SK-N-MC (cell line): ENCODE data around the gene FALEC.

Experiments used
- DNase-seq: peaks from one replicate; pipeline ENCODE4 v3.0.0-alpha.2; 2011; ENCODE audit warnings: low read depth, low spot score
- H3K27ac ChIP-seq: fragments of 200-600 bp; sonication (generic); 2 replicates; pipeline ENCODE4 v1.5.1; 2016; ENCODE audit warnings: mixed run types
- H3K36me3 ChIP-seq: fragments of 200-600 bp; sonication (generic); 2 replicates; pipeline ENCODE4 v1.6.1; 2017; ENCODE audit warnings: antibody characterized with exemption, low read length, mixed read lengths; ENCODE audit not compliant: insufficient read depth
- H3K4me3 ChIP-seq: fragments of 200-600 bp; sonication (generic); 2 replicates; pipeline ENCODE4 v1.5.1; 2016
- H3K9ac ChIP-seq: fragments of 200-600 bp; sonication (generic); 2 replicates; pipeline ENCODE4 v1.8.0; 2017; ENCODE audit warnings: mixed run types, mixed read lengths; ENCODE audit not compliant: insufficient read length
- H3K9me3 ChIP-seq: fragments of 200-600 bp; sonication (generic); 2 replicates; pipeline ENCODE4 v1.6.1; 2017; ENCODE audit warnings: low read depth, mild to moderate bottlenecking, antibody characterized with exemption, low read length, moderate library complexity, mixed read lengths
- EZH2 ChIP-seq: fragments of 200-600 bp; sonication (generic); IDR thresholded peaks from one replicate; pipeline ENCODE4 v1.6.1; 2017; ENCODE audit warnings: antibody characterized with exemption
- FOXP2 ChIP-seq: optimal IDR thresholded peaks from 2 replicates; pipeline ENCODE3; 2011; ENCODE audit warnings: mild to moderate bottlenecking, moderate library complexity; ENCODE audit not compliant: insufficient read depth; ENCODE audit errors: extremely low read length, control extremely low read depth
- POLR2AphosphoS5 ChIP-seq: IDR thresholded peaks from 2 replicates; pipeline ENCODE4 v1.6.1; 2012; ENCODE audit warnings: mild to moderate bottlenecking, low read depth, low read length, borderline replicate concordance

Gene FALEC

DNA sequence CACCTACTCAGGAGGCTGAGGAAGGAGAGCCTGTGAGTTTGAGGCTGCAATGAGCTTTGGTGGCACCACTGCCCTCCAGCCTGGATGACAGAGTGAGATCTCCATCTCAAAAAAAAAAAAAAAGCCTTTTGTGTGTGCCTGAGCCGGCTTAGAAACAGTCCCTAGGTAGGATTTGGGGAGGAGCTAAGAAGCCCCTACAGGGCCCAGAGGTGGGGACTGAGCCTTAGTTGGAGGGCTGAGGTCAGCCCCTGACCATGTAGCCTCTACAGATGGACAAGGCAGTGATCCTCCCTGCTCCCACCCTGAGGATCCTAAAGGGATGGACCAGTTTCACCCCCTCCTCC is 36.2 kb downstream of the FALEC start:
- H3K9me3 ChIP-seq = no peaks in the 10 kb centered on the region
- H3K36me3 ChIP-seq = no peaks in the 10 kb centered on the region
- no peak for DNase-seq
- H3K4me3 ChIP-seq = no peak overlapping the region
- no peak overlapping the region for H3K9ac ChIP-seq
- H3K27ac ChIP-seq = no peak overlapping the region
- TF ChIP-seq FOXP2 = no peak

DNA sequence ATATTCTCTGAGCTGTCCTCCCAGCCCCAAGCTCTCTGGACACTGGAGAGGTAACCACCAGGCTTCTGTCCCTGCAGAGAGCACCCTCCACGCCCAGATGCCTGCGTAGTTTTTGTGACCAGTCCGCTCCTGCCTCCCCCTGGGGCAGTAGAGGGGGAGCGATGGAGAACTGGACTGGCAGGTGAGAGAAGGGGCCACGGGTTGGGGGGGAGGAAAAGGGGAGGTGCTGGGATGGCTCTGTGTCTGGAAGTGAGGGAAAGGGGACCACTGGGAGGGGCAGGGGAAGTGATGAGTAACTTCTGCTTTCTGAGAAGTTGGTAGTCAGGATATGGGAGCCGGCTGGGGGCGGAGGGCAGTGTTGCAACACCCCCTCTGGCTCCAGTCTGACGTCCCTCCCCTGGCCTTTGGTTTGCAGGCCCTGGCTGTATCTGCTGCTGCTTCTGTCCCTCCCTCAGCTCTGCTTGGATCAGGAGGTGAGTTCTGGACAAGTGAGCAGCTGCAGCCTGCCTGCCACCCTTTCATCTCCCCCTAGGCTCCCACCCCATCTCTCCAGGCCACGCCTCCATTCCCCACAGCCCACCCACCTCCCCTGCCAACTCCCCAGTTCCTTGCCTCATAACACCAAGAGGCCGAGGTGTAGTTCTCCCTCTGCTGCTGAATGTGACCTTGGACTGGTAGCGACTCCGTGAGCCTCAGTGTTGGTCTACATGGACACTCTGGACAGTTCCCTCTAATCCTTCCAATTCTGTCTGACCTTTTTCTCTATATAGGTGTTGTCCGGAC is 36.8 kb downstream of the FALEC start:
- no peak for TF ChIP-seq EZH2
- no peak for TF ChIP-seq POLR2AphosphoS5
- TF ChIP-seq FOXP2 = no peak
- no peaks in the 10 kb centered on the region for H3K36me3 ChIP-seq
- H3K9ac ChIP-seq = no peak overlapping the region
- DNase-seq = no peak
- H3K9me3 ChIP-seq = no peaks in the 10 kb centered on the region
- no peak overlapping the region for H3K27ac ChIP-seq
- no peak overlapping the region for H3K4me3 ChIP-seq

DNA sequence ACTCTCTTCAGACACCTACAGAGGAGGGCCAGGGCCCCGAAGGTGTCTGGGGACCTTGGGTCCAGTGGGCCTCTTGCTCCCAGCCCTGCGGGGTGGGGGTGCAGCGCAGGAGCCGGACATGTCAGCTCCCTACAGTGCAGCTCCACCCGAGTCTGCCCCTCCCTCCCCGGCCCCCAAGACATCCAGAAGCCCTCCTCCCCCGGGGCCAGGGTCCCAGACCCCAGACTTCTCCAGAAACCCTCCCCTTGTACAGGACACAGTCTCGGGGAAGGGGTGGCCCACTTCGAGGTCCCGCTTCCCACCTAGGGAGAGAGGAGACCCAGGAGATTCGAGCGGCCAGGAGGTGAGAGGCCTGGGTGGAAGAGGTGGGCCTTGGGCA is 37.3 kb downstream of the FALEC start:
- TF ChIP-seq EZH2 (no peak), POLR2AphosphoS5 (no peak), FOXP2 (no peak)
- no peak overlapping the region for H3K9ac ChIP-seq
- H3K4me3 ChIP-seq = no peak overlapping the region
- no peaks in the 10 kb centered on the region for H3K9me3 ChIP-seq
- no peak overlapping the region for H3K27ac ChIP-seq
- H3K36me3 ChIP-seq = no peaks in the 10 kb centered on the region
- DNase-seq = no peak

DNA sequence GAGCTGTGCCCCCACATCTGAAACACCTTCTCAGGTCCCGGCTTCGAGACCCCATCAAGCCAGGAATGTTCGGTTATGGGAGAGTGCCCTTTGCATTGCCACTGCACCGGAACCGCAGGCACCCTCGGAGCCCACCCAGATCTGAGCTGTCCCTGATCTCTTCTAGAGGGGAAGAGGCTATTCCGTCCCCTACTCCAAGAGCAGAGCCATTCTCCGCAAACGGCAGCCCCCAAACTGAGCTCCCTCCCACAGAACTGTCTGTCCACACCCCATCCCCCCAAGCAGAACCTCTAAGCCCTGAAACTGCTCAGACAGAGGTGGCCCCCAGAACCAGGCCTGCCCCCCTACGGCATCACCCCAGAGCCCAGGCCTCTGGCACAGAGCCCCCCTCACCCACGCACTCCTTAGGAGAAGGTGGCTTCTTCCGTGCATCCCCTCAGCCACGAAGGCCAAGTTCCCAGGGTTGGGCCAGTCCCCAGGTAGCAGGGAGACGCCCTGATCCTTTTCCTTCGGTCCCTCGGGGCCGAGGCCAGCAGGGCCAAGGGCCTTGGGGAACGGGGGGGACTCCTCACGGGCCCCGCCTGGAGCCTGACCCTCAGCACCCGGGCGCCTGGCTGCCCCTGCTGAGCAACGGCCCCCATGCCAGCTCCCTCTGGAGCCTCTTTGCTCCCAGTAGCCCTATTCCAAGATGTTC is 38.0 kb downstream of the FALEC start:
- Histone ChIP-seq H3K9ac (no peak overlapping the region), H3K4me3 (no peak overlapping the region), H3K9me3 (no peaks in the 10 kb centered on the region), H3K36me3 (no peaks in the 10 kb centered on the region), H3K27ac (no peak overlapping the region)
- no peak for TF ChIP-seq FOXP2
- no peak for TF ChIP-seq EZH2
- DNase-seq = no peak

DNA sequence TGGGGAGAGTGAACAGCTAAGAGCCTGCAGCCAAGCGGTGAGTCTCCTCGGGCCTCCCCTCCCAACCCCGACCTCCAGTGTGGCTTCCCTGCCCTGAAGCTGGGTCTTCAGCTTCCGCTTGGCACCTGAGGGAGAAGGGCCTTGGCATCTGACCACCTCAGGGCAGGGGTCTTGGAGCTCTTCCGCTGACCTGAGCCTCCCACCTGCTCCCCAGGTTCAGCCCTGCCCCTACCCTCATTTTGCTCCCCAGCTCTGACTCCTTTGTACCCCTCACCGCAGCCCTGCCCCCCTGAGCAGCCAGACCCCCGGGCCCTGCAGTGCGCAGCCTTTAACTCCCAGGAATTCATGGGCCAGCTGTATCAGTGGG is 38.5 kb downstream of the FALEC start:
- no peaks in the 10 kb centered on the region for H3K9me3 ChIP-seq
- TF ChIP-seq POLR2AphosphoS5 (no peak), EZH2 (no peak), FOXP2 (no peak)
- no peak overlapping the region for H3K27ac ChIP-seq
- DNase-seq = no peak
- no peak overlapping the region for H3K4me3 ChIP-seq
- no peak overlapping the region for H3K9ac ChIP-seq
- H3K36me3 ChIP-seq = no peaks in the 10 kb centered on the region

DNA sequence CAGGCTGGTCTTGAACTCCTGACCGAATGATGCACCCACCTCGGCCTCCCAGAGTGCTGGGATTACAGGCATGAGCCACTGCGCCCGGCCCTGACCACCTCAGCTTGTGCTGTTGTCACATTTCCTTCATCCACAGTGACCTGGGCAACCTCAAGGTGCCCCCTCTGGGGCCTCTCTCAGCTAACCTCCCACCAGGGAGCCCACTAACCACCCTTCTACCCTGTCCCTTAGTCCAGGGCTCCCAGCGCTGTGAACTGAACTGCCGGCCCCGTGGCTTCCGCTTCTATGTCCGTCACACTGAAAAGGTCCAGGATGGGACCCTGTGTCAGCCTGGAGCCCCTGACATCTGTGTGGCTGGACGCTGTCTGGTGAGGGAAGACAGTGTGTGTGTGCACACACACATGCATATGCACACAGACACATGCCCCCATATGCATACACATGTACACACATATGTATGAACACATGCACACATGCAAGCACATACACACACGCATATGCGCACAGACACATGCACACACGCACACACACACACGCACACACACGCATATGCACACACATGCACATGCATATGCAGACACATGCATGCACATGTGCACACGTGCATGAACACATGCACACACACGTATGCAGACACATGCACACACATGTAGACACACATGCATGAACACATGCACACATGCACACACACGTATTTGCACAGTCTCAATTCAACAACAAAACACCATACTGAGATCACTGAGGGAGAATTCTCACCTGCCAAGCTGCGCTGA is 39.8 kb downstream of the FALEC start:
- TF ChIP-seq FOXP2 (no peak), EZH2 (no peak), POLR2AphosphoS5 (no peak)
- Histone ChIP-seq H3K4me3 (no peak overlapping the region), H3K9ac (no peak overlapping the region)

DNA sequence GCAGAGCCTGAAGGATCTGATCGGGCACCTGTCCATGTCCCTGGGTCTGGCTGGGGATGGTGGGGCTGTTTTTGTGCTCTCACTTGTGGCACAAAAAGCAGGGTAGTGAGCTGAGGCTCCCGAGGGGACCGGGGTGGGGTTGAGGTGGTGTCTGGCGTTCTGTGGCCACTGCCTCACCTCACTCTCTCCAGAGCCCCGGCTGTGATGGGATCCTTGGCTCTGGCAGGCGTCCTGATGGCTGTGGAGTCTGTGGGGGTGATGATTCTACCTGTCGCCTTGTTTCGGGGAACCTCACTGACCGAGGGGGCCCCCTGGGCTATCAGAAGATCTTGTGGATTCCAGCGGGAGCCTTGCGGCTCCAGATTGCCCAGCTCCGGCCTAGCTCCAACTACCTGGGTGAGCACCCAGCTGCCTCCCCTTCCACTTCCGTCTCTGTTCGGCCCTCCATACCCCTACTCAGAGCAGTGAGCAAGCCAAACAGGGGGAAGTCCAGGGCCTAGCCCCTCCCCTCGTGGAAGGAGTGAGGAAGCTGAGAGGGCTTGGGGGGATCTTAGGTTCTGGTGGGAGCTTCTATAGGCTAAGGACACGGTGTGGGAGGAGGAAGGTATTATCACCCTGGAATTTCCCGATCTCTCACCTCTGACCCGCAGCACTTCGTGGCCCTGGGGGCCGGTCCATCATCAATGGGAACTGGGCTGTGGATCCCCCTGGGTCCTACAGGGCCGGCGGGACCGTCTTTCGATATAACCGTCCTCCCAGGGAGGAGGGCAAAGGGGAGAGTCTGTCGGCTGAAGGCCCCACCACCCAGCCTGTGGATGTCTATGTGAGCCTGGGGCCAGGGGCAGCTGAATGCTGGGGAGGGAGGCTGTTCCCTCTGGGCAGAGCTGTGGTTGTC is 40.7 kb downstream of the FALEC start:
- no peak for DNase-seq
- H3K9ac ChIP-seq = no peak overlapping the region
- no peaks in the 10 kb centered on the region for H3K36me3 ChIP-seq
- H3K27ac ChIP-seq = no peak overlapping the region
- no peak for TF ChIP-seq POLR2AphosphoS5
- TF ChIP-seq EZH2 = no peak
- TF ChIP-seq FOXP2 = no peak
- no peak overlapping the region for H3K4me3 ChIP-seq
- H3K9me3 ChIP-seq = no peaks in the 10 kb centered on the region

More for the DNA sequence above, 39.8 kb downstream of the FALEC start:
- Histone ChIP-seq H3K36me3 (no peaks in the 10 kb centered on the region), H3K27ac (no peak overlapping the region), H3K9me3 (no peaks in the 10 kb centered on the region)
- no peak for DNase-seq
